HEK293T (cell line): ENCODE measurements around the gene PSEN1.

Experiments
- BHLHE40 ChIP-seq: fragments of 450-650 bp; IDR thresholded peaks from 2 replicates; pipeline ENCODE4 v1.6.1; 2016; ENCODE audit warnings: mild to moderate bottlenecking, moderate library complexity, borderline replicate concordance
- CTBP1 ChIP-seq: fragments of 450-650 bp; IDR thresholded peaks from 2 replicates; pipeline ENCODE4 v1.6.1; 2016; ENCODE audit warnings: borderline replicate concordance
- LEF1 ChIP-seq: fragments of 450-650 bp; IDR thresholded peaks from 2 replicates; pipeline ENCODE4 v1.6.1; 2017; ENCODE audit warnings: mild to moderate bottlenecking, borderline replicate concordance
- TARDBP ChIP-seq: fragments of 450-650 bp; IDR thresholded peaks from 2 replicates; pipeline ENCODE4 v1.6.1; 2016
- ZNF384 ChIP-seq: fragments of 450-650 bp; IDR thresholded peaks from 2 replicates; pipeline ENCODE4 v1.6.1; 2016
- TF ChIP-seq, protein P1 (sequence below): fragments of 450-650 bp; IDR thresholded peaks from 2 replicates; pipeline ENCODE4 v1.6.1; 2016

GRCh38 chr14:73124180-73124894, 12.0 kb upstream of the PSEN1 start:
- TF ChIP-seq, protein P1, sequence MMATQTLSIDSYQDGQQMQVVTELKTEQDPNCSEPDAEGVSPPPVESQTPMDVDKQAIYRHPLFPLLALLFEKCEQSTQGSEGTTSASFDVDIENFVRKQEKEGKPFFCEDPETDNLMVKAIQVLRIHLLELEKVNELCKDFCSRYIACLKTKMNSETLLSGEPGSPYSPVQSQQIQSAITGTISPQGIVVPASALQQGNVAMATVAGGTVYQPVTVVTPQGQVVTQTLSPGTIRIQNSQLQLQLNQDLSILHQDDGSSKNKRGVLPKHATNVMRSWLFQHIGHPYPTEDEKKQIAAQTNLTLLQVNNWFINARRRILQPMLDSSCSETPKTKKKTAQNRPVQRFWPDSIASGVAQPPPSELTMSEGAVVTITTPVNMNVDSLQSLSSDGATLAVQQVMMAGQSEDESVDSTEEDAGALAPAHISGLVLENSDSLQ = no peak
- TF ChIP-seq LEF1 = no peak
- TF ChIP-seq TARDBP = no peak
- no peak for TF ChIP-seq BHLHE40
- TF ChIP-seq CTBP1 = no peak
- TF ChIP-seq ZNF384 = no peak
